ENCODE data around the gene NPHP3. TPM values are rescaled to one million over a fixed set of nuclear protein-coding genes. Genes with fewer than 3 reads are reported as not detected.

NPHP3 gene
- total RNA-seq, 2 donors from 2014 or later = 15.7 to 23.0 TPM

GRCh38 chr3:132726341-132726823, 4.2 kb upstream of the NPHP3 start:
- H3K4me3 Mint-ChIP-seq = no peak overlapping the region
- H3K9me3 ChIP-seq (ENCODE audit: control insufficient read depth, low read length) = no peaks in the 10 kb centered on the region
- no peak for DNase-seq
- H3K4me3 ChIP-seq (ENCODE audit: low read length) = no peak overlapping the region
- H3K36me3 ChIP-seq (ENCODE audit: control insufficient read depth, insufficient read depth, low read length) = no peaks in the 10 kb centered on the region
- H3K27ac Mint-ChIP-seq = no peak overlapping the region
- no peak overlapping the region for H3K27ac ChIP-seq (ENCODE audit: low read depth, low read length)
- H3K9me3 Mint-ChIP-seq = no peaks in the 10 kb centered on the region
- no peak overlapping the region for H3K9ac ChIP-seq (ENCODE audit: extremely low read depth, low read length, poor library complexity, severe bottlenecking)
- no peaks in the 10 kb centered on the region for H3K27me3 ChIP-seq (ENCODE audit: control insufficient read depth, insufficient read depth, low read length, poor library complexity, severe bottlenecking)
- WGBS, 2 experiments (ENCODE audit: insufficient coverage in 1 of 2, insufficient read length in 1 of 2) = 44% methylated on average over 2 of the region's 2 CpGs; no CpG with 5 or more reads in 1 of the 2 experiments
- H3K27me3 Mint-ChIP-seq (ENCODE audit: insufficient read depth) = no peaks in the 10 kb centered on the region
- no peaks in the 10 kb centered on the region for H3K4me1 ChIP-seq (ENCODE audit: control insufficient read depth, insufficient read depth, low read length)
- no peaks in the 10 kb centered on the region for H3K36me3 Mint-ChIP-seq (ENCODE audit: low read depth)
- H3K4me1 Mint-ChIP-seq = peaks cover 1% of the 10 kb centered on the region
- peak; percentile 88 for TF ChIP-seq CTCF (conservative IDR thresholded peaks at IDR 0.05)

- H3K27ac ChIP-seq (ENCODE audit: low read depth, low read length) = peak overlapping the region; percentile 77
- peak overlapping the region; percentile 18 for H3K9ac ChIP-seq (ENCODE audit: extremely low read depth, low read length, poor library complexity, severe bottlenecking)
- no peaks in the 10 kb centered on the region for H3K27me3 Mint-ChIP-seq (ENCODE audit: insufficient read depth)
- H3K4me1 ChIP-seq (ENCODE audit: control insufficient read depth, insufficient read depth, low read length) = no peaks in the 10 kb centered on the region
- H3K4me3 ChIP-seq (ENCODE audit: low read length) = peak overlapping the region; percentile 88
- peak overlapping the region; percentile 88 for H3K4me3 Mint-ChIP-seq
- no peak for DNase-seq
- no peak for TF ChIP-seq CTCF (conservative IDR thresholded peaks at IDR 0.05)
- peaks cover 8% of the 10 kb centered on the region for H3K36me3 ChIP-seq (ENCODE audit: control insufficient read depth, insufficient read depth, low read length)
- peaks cover 7% of the 10 kb centered on the region for H3K36me3 Mint-ChIP-seq (ENCODE audit: low read depth)
- H3K9me3 Mint-ChIP-seq = no peaks in the 10 kb centered on the region
- WGBS, 2 experiments (ENCODE audit: insufficient coverage in 1 of 2, insufficient read length in 1 of 2) = 19 to 20% methylated on average over 14 to 19 of the region's 19 CpGs
- peaks cover 9% of the 10 kb centered on the region for H3K4me1 Mint-ChIP-seq
- peak overlapping the region; percentile 95 for H3K27ac Mint-ChIP-seq
- H3K27me3 ChIP-seq (ENCODE audit: control insufficient read depth, insufficient read depth, low read length, poor library complexity, severe bottlenecking) = no peaks in the 10 kb centered on the region
- no peaks in the 10 kb centered on the region for H3K9me3 ChIP-seq (ENCODE audit: control insufficient read depth, low read length)
Measured at GRCh38 chr3:132723024-132723950, 1.1 kb upstream of the NPHP3 start.

GRCh38 chr3:132721479-132722164, 587 bp downstream of the NPHP3 start:
- Mint-ChIP-seq H3K27me3 (ENCODE audit: insufficient read depth) (no peaks in the 10 kb centered on the region), H3K4me1 (peaks cover 9% of the 10 kb centered on the region), H3K9me3 (no peaks in the 10 kb centered on the region), H3K4me3 (peak overlapping the region; percentile 88), H3K27ac (peak overlapping the region; percentile 93), H3K36me3 (ENCODE audit: low read depth) (peaks cover 12% of the 10 kb centered on the region)
- H3K4me1 ChIP-seq (ENCODE audit: control insufficient read depth, insufficient read depth, low read length) = no peaks in the 10 kb centered on the region
- H3K27ac ChIP-seq (ENCODE audit: low read depth, low read length) = peak overlapping the region; percentile 84
- peak; percentile 89 for DNase-seq
- H3K27me3 ChIP-seq (ENCODE audit: control insufficient read depth, insufficient read depth, low read length, poor library complexity, severe bottlenecking) = no peaks in the 10 kb centered on the region
- H3K9me3 ChIP-seq (ENCODE audit: control insufficient read depth, low read length) = no peaks in the 10 kb centered on the region
- peak overlapping the region; percentile 89 for H3K4me3 ChIP-seq (ENCODE audit: low read length)
- H3K36me3 ChIP-seq (ENCODE audit: control insufficient read depth, insufficient read depth, low read length) = peaks cover 23% of the 10 kb centered on the region
- WGBS, 2 experiments (ENCODE audit: insufficient coverage in 1 of 2, insufficient read length in 1 of 2) = 7 to 8% methylated on average over 27 to 47 of the region's 47 CpGs
- H3K9ac ChIP-seq (ENCODE audit: extremely low read depth, low read length, poor library complexity, severe bottlenecking) = peak overlapping the region; percentile 73
- peak; percentile 69 for TF ChIP-seq CTCF (conservative IDR thresholded peaks at IDR 0.05)
